Measurements from ENCODE around the gene DNAH8. TPM values are rescaled to one million over a fixed set of nuclear protein-coding genes. Genes with fewer than 3 reads are reported as not detected.

The DNAH8 gene
- total RNA-seq, 1 donor from 2014 or later, result 0.05 TPM

- H3K4me1 Mint-ChIP-seq, result no peaks in the 10 kb centered on the region
- H3K4me3 Mint-ChIP-seq, result no peak overlapping the region
- DNase-seq (ENCODE audit: low read depth, low spot score), result no peak
- no peak for TF ChIP-seq CTCF (conservative IDR thresholded peaks at IDR 0.05)
- H3K36me3 Mint-ChIP-seq (ENCODE audit: low read depth), result no peaks in the 10 kb centered on the region
- peaks cover under 1% of the 10 kb centered on the region for H3K27me3 Mint-ChIP-seq (ENCODE audit: low read depth)
- H3K27ac Mint-ChIP-seq (ENCODE audit: unreplicated experiment), result no peak overlapping the region
- H3K9me3 Mint-ChIP-seq, result peaks cover 3% of the 10 kb centered on the region
These were observed 36.0 kb downstream of the DNAH8 start for GRCh38 chr6:38750968-38751615.

DNA sequence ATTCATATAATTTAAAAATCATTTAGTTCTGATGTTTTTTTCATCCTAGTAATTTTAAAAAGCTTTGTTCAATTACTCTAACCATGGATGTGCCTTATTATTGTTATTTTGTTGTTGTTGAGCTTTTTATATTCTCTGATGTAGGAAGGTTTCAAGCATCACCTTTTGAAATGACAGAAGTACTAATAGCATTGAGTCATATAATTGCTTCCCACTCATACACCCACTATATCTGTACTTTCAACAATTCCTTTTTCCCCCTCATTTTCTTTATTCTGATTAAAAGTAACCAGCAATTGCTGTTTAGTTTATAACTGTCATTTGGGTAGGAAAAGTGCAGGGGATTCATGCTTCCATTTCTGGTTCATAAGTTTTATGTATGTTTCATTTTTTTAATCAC is 38.6 kb downstream of the DNAH8 start:
- TF ChIP-seq CTCF (conservative IDR thresholded peaks at IDR 0.05), result no peak
- no peaks in the 10 kb centered on the region for H3K36me3 Mint-ChIP-seq (ENCODE audit: low read depth)
- no peaks in the 10 kb centered on the region for H3K4me1 Mint-ChIP-seq
- H3K9me3 Mint-ChIP-seq, result peaks cover 3% of the 10 kb centered on the region
- H3K27ac Mint-ChIP-seq (ENCODE audit: unreplicated experiment), result no peak overlapping the region
- H3K27me3 Mint-ChIP-seq (ENCODE audit: low read depth), result no peaks in the 10 kb centered on the region
- H3K4me3 Mint-ChIP-seq, result no peak overlapping the region
- no peak for DNase-seq (ENCODE audit: low read depth, low spot score)

DNA sequence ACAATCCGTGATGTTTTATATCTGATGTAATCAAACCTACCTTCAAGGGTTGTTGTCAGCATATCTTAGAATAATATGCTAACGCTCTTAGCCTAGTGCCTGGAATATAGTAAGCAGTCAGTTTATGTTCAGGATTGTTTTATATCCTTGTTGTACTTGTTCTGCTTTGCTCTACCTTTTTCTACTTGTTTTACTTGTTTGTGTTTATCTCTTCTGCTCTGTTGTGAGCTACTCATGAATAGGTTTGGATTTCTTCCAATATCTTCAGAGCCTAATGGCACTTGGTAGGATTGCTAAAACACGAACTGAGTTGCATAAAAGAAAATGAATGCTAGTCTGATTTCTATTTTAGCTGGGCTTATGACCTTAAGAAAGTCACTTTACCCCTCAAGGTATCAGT is 40.1 kb downstream of the DNAH8 start:
- no peak for TF ChIP-seq CTCF (conservative IDR thresholded peaks at IDR 0.05)
- H3K27me3 Mint-ChIP-seq (ENCODE audit: low read depth), result no peaks in the 10 kb centered on the region
- no peaks in the 10 kb centered on the region for H3K4me1 Mint-ChIP-seq
- no peak overlapping the region for H3K4me3 Mint-ChIP-seq
- no peak overlapping the region for H3K27ac Mint-ChIP-seq (ENCODE audit: unreplicated experiment)
- DNase-seq (ENCODE audit: low read depth, low spot score), result no peak
- H3K9me3 Mint-ChIP-seq, result peaks cover 3% of the 10 kb centered on the region
- no peaks in the 10 kb centered on the region for H3K36me3 Mint-ChIP-seq (ENCODE audit: low read depth)

GRCh38 chr6:38755874-38756273 is 40.8 kb downstream of the DNAH8 start:
- no peak overlapping the region for H3K27ac Mint-ChIP-seq (ENCODE audit: unreplicated experiment)
- H3K4me1 Mint-ChIP-seq, result no peaks in the 10 kb centered on the region
- no peak for DNase-seq (ENCODE audit: low read depth, low spot score)
- peaks cover 3% of the 10 kb centered on the region for H3K9me3 Mint-ChIP-seq
- no peak for TF ChIP-seq CTCF (conservative IDR thresholded peaks at IDR 0.05)
- H3K36me3 Mint-ChIP-seq (ENCODE audit: low read depth), result no peaks in the 10 kb centered on the region
- no peak overlapping the region for H3K4me3 Mint-ChIP-seq
- H3K27me3 Mint-ChIP-seq (ENCODE audit: low read depth), result no peaks in the 10 kb centered on the region

- Mint-ChIP-seq H3K9me3 (no peaks in the 10 kb centered on the region), H3K4me3 (no peak overlapping the region), H3K27me3 (ENCODE audit: low read depth) (no peaks in the 10 kb centered on the region), H3K4me1 (peaks cover 20% of the 10 kb centered on the region), H3K36me3 (ENCODE audit: low read depth) (no peaks in the 10 kb centered on the region), H3K27ac (ENCODE audit: unreplicated experiment) (no peak overlapping the region)
- no peak for TF ChIP-seq CTCF (conservative IDR thresholded peaks at IDR 0.05)
- no peak for DNase-seq (ENCODE audit: low read depth, low spot score)
These were observed 45.0 kb downstream of the DNAH8 start for GRCh38 chr6:38760097-38760496.
